Measurements from ENCODE around the gene PRM1.

PRM1 gene

DNA sequence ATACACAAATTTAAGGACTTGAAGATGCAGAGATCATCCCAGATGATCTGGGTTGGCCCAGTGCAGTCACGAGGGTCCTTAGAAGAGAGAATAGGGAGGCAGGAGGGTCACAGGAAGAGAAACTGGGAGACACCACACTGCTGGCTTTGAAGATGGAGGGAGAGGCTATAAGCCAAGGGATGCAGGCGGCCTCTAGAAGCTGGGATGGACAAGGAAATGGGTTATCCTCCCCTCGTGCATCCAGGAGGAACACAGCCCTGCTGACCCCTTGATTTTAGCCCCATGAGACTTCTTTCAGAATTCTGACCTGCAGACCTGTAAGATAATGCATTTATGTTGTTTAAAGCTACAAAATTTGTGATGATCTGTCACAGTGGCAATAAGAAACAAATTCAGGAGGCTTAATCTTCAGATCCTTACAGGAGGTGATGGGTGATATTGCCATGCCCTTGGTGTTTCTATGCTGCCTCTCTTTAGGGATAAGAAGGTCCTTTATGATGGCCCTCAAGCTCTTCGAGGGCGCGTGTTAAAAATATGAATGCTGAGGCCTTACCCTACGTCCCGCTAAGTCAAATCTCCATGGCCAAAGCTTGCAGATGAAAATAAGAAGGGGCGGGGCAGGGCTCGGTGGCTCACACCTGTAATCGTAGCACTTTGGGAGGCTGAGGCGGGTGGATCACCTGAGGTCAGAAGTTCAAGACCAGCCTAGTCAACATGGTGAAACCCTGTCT, 3.4 kb downstream of the PRM1 start:
- Histone ChIP-seq H3K4me1 (ENCODE audit: control insufficient read depth in 2 of 2, insufficient read depth in 1 of 2, low read depth in 1 of 2, low read length in 2 of 2) (peaks cover 6 to 10% of the 10 kb centered on the region in 2 donors), H3K4me3 (ENCODE audit: low read length in 2 of 2) (no peak overlapping the region), H2BK120ac (ENCODE audit: low read depth, low read length) (no peak overlapping the region), H3K18ac (ENCODE audit: low read length) (no peak overlapping the region), H3K4ac (ENCODE audit: low read length) (no peak overlapping the region), H3K9me3 (replicated peaks in 1 of 2; ENCODE audit: control insufficient read depth in 2 of 2, insufficient read depth in 1 of 2, low read depth in 1 of 2, low read length in 2 of 2) (no peaks in the 10 kb centered on the region), H2AK5ac (ENCODE audit: low read depth, low read length) (peak overlapping the region; percentile 11), H2BK12ac (ENCODE audit: low read length) (no peak overlapping the region), H2BK5ac (ENCODE audit: low read length) (no peak overlapping the region), H3K14ac (ENCODE audit: low read length) (no peak overlapping the region), H3K23ac (ENCODE audit: low read depth, low read length, poor library complexity) (no peak overlapping the region), H3K27ac (replicated peaks; ENCODE audit: low read length) (no peak overlapping the region), H3K36me3 (replicated peaks in 1 of 2; ENCODE audit: control insufficient read depth in 2 of 2, insufficient read depth in 2 of 2, low read length in 2 of 2) (no peaks in the 10 kb centered on the region), H3K27me3 (ENCODE audit: control insufficient read depth in 3 of 3, insufficient read depth in 3 of 3, low read depth in 1 of 3, low read length in 3 of 3) (no peaks in the 10 kb centered on the region), H4K91ac (ENCODE audit: low read depth, low read length, poor library complexity) (no peak overlapping the region), H3K4me2 (ENCODE audit: insufficient read depth, low read length, poor library complexity, severe bottlenecking) (no peak overlapping the region), H2AFZ (ENCODE audit: low read length) (no peak overlapping the region), H4K8ac (ENCODE audit: low read depth, low read length) (no peak overlapping the region), H2BK15ac (ENCODE audit: low read length) (no peak overlapping the region), H3K9ac (ENCODE audit: low read depth, low read length, poor library complexity) (no peak overlapping the region), H3K79me1 (ENCODE audit: low read depth, low read length) (no peaks in the 10 kb centered on the region)
- WGBS, 2 donors (ENCODE audit: extremely low coverage in 2 of 2, insufficient read length in 2 of 2, insufficient replicate concordance in 1 of 2): no CpG with 5 or more reads among the region's 12 CpGs
- no peak for DNase-seq (ENCODE audit: low spot score)

DNA sequence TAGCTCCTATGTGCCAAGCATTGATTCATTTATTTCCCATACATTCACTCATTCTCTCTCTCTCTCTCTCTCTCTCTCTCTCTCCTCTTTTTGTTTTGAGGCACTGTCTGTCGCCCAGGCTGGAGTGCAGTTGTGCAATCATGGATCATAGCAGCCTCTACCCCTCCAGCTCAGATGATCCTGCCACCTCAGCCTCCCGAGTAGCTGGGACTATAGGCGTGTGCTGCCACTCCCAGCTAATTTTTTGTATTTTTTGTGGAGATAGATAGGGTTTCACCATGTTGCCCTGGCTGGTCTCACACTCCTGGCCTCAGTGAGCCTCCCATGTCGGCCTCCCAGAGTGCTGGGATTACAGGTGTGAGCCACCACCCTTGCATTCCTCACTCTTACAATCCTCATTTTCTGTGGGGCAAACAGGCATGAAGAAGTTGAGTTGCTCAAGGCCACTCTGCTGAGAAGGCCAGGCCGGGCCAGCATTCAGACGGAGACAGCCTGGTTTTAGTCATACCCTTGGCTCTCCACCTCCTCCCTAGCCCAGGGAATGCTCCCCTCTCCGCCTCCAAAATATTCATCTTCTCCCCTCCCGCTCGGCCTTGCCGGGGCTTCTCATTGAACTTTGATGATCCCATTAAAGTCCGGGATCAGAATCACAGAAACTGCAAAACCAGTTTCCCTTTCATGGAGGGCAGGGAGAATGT, 4.1 kb downstream of the PRM1 start:
- Histone ChIP-seq H2BK120ac (ENCODE audit: low read depth, low read length) (no peak overlapping the region), H2BK5ac (ENCODE audit: low read length) (no peak overlapping the region), H3K79me1 (ENCODE audit: low read depth, low read length) (no peaks in the 10 kb centered on the region), H3K4me2 (ENCODE audit: insufficient read depth, low read length, poor library complexity, severe bottlenecking) (no peak overlapping the region), H3K27me3 (ENCODE audit: control insufficient read depth in 3 of 3, insufficient read depth in 3 of 3, low read depth in 1 of 3, low read length in 3 of 3) (no peaks in the 10 kb centered on the region), H3K4me3 (ENCODE audit: low read length in 2 of 2) (no peak overlapping the region), H2AK5ac (ENCODE audit: low read depth, low read length) (no peak overlapping the region), H3K9ac (ENCODE audit: low read depth, low read length, poor library complexity) (no peak overlapping the region), H3K36me3 (replicated peaks in 1 of 2; ENCODE audit: control insufficient read depth in 2 of 2, insufficient read depth in 2 of 2, low read length in 2 of 2) (no peaks in the 10 kb centered on the region), H4K8ac (ENCODE audit: low read depth, low read length) (no peak overlapping the region), H3K27ac (replicated peaks; ENCODE audit: low read length) (no peak overlapping the region), H3K9me3 (replicated peaks in 1 of 2; ENCODE audit: control insufficient read depth in 2 of 2, insufficient read depth in 1 of 2, low read depth in 1 of 2, low read length in 2 of 2) (no peaks in the 10 kb centered on the region), H4K91ac (ENCODE audit: low read depth, low read length, poor library complexity) (no peak overlapping the region), H3K18ac (ENCODE audit: low read length) (no peak overlapping the region), H2AFZ (ENCODE audit: low read length) (no peak overlapping the region), H3K4me1 (ENCODE audit: control insufficient read depth in 2 of 2, insufficient read depth in 1 of 2, low read depth in 1 of 2, low read length in 2 of 2) (peaks cover 6 to 10% of the 10 kb centered on the region in 2 donors), H3K23ac (ENCODE audit: low read depth, low read length, poor library complexity) (no peak overlapping the region), H3K4ac (ENCODE audit: low read length) (no peak overlapping the region), H2BK12ac (ENCODE audit: low read length) (no peak overlapping the region), H3K14ac (ENCODE audit: low read length) (no peak overlapping the region), H2BK15ac (ENCODE audit: low read length) (no peak overlapping the region)
- WGBS, 2 donors (ENCODE audit: extremely low coverage in 2 of 2, insufficient read length in 2 of 2, insufficient replicate concordance in 1 of 2): no CpG with 5 or more reads among the region's 11 CpGs
- DNase-seq (ENCODE audit: low spot score): no peak

DNA sequence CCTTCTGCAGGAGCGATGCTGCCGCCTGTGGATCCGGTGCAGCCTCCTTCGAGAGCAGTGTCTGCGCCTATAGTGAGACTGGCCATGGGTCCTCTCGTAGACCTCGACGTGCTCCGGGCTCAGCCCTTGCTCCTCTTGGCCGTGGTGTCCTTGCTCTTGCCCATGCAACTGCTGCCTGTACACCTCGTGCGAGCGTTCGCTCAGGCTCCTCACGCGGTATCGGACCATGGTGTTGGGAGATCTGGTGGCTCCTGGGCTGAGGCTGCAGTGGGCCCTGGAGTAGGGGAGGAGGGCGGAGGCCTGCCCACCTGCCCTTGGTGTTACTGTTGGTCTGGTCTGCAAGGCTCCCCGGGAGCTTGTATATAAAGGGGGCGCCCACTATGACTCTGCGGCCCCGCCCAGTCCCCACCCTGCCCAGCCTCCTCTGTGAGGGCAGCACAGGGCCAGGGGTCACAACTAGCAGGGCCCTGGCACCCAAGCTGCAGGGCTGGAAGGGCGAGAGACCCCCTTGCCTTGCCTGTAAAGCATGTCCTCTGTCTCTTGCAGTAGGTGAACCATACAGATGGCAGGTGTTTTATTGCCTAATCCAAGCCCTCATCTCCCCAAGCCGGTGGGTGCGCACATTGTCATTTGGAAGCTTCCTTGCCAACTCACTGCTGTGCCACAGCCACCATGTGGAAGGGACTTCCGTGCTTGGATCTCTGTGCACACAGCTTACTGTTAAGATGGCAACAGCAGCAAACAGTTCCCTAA, 4.8 kb downstream of the PRM1 start, which contains the start of gene PRM2:
PRM2 (minus strand) TSS at position 338 of the 753 bp plus-strand sequence; CDS start at position 228, 110 bp downstream.
- no peak within 1 kb of the TSS for H4K8ac ChIP-seq (ENCODE audit: low read depth, low read length)
- H2AFZ ChIP-seq (ENCODE audit: low read length): no peak within 1 kb of the TSS
- H3K14ac ChIP-seq (ENCODE audit: low read length): peak within 1 kb of the TSS; percentile 65
- H3K9me3 ChIP-seq (replicated peaks in 1 of 2; ENCODE audit: control insufficient read depth in 2 of 2, insufficient read depth in 1 of 2, low read depth in 1 of 2, low read length in 2 of 2): no peaks in the 10 kb centered on the region
- WGBS, 2 donors (ENCODE audit: extremely low coverage in 2 of 2, insufficient read length in 2 of 2, insufficient replicate concordance in 1 of 2): no CpG with 5 or more reads among the region's 26 CpGs
- no peak within 1 kb of the TSS for H3K4me3 ChIP-seq (ENCODE audit: low read length in 2 of 2)
- peak within 1 kb of the TSS; percentile 7 for H2BK12ac ChIP-seq (ENCODE audit: low read length)
- H3K79me1 ChIP-seq (ENCODE audit: low read depth, low read length): no peaks in the 10 kb centered on the region
- no peak within 1 kb of the TSS for H3K4me2 ChIP-seq (ENCODE audit: insufficient read depth, low read length, poor library complexity, severe bottlenecking)
- no peaks in the 10 kb centered on the region for H3K36me3 ChIP-seq (replicated peaks in 1 of 2; ENCODE audit: control insufficient read depth in 2 of 2, insufficient read depth in 2 of 2, low read length in 2 of 2)
- H3K4ac ChIP-seq (ENCODE audit: low read length): no peak within 1 kb of the TSS
- no peak within 1 kb of the TSS for H2BK120ac ChIP-seq (ENCODE audit: low read depth, low read length)
- H3K27me3 ChIP-seq (ENCODE audit: control insufficient read depth in 3 of 3, insufficient read depth in 3 of 3, low read depth in 1 of 3, low read length in 3 of 3): no peaks in the 10 kb centered on the region
- no peak within 1 kb of the TSS for H2BK5ac ChIP-seq (ENCODE audit: low read length)
- no peak within 1 kb of the TSS for H3K27ac ChIP-seq (replicated peaks; ENCODE audit: low read length)
- H3K9ac ChIP-seq (ENCODE audit: low read depth, low read length, poor library complexity): peak within 1 kb of the TSS; percentile 33
- peaks cover 6 to 10% of the 10 kb centered on the region in 2 donors for H3K4me1 ChIP-seq (ENCODE audit: control insufficient read depth in 2 of 2, insufficient read depth in 1 of 2, low read depth in 1 of 2, low read length in 2 of 2)
- H3K23ac ChIP-seq (ENCODE audit: low read depth, low read length, poor library complexity): no peak within 1 kb of the TSS
- no peak for DNase-seq (ENCODE audit: low spot score)
- no peak within 1 kb of the TSS for H2BK15ac ChIP-seq (ENCODE audit: low read length)
- peak within 1 kb of the TSS; percentile 37 for H2AK5ac ChIP-seq (ENCODE audit: low read depth, low read length)
- H4K91ac ChIP-seq (ENCODE audit: low read depth, low read length, poor library complexity): no peak within 1 kb of the TSS
- peak within 1 kb of the TSS; percentile 55 for H3K18ac ChIP-seq (ENCODE audit: low read length)

DNA sequence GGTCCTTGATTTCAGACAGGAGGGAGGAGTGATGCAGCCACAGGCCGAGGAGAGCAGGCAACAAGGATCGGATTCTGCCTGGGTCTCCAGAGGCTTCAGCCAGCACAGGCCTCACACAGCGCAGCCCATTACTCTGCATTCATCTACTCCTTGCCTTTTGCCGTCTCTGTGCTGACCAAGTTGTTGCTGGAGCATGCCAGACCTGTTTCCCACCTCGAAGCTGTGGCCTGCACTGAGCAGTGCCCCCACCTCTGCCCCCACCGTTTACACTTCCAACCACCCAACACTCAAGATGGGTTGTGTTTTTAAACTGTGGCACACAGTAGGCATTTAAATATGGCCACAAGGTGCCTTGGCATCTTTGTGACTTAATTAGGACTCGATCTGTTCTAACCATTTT, 6.2 kb downstream of the PRM1 start:
- no peak overlapping the region for H3K4ac ChIP-seq (ENCODE audit: low read length)
- peaks cover 6 to 10% of the 10 kb centered on the region in 2 donors for H3K4me1 ChIP-seq (ENCODE audit: control insufficient read depth in 2 of 2, insufficient read depth in 1 of 2, low read depth in 1 of 2, low read length in 2 of 2)
- no peaks in the 10 kb centered on the region for H3K9me3 ChIP-seq (replicated peaks in 1 of 2; ENCODE audit: control insufficient read depth in 2 of 2, insufficient read depth in 1 of 2, low read depth in 1 of 2, low read length in 2 of 2)
- H2AFZ ChIP-seq (ENCODE audit: low read length): no peak overlapping the region
- no peak overlapping the region for H3K4me3 ChIP-seq (ENCODE audit: low read length in 2 of 2)
- H3K79me1 ChIP-seq (ENCODE audit: low read depth, low read length): no peaks in the 10 kb centered on the region
- peak overlapping the region; percentile 21 for H2BK5ac ChIP-seq (ENCODE audit: low read length)
- DNase-seq (ENCODE audit: low spot score): no peak
- H2BK120ac ChIP-seq (ENCODE audit: low read depth, low read length): no peak overlapping the region
- no CpG with 5 or more reads among the region's 7 CpGs for WGBS, 2 donors (ENCODE audit: extremely low coverage in 2 of 2, insufficient read length in 2 of 2, insufficient replicate concordance in 1 of 2)
- H4K91ac ChIP-seq (ENCODE audit: low read depth, low read length, poor library complexity): no peak overlapping the region
- H3K36me3 ChIP-seq (replicated peaks in 1 of 2; ENCODE audit: control insufficient read depth in 2 of 2, insufficient read depth in 2 of 2, low read length in 2 of 2): no peaks in the 10 kb centered on the region
- no peak overlapping the region for H2BK15ac ChIP-seq (ENCODE audit: low read length)
- H3K4me2 ChIP-seq (ENCODE audit: insufficient read depth, low read length, poor library complexity, severe bottlenecking): no peak overlapping the region
- H3K18ac ChIP-seq (ENCODE audit: low read length): peak overlapping the region; percentile 36
- H2BK12ac ChIP-seq (ENCODE audit: low read length): no peak overlapping the region
- no peak overlapping the region for H4K8ac ChIP-seq (ENCODE audit: low read depth, low read length)
- H3K27ac ChIP-seq (replicated peaks; ENCODE audit: low read length): no peak overlapping the region
- H3K27me3 ChIP-seq (ENCODE audit: control insufficient read depth in 3 of 3, insufficient read depth in 3 of 3, low read depth in 1 of 3, low read length in 3 of 3): no peaks in the 10 kb centered on the region
- H3K14ac ChIP-seq (ENCODE audit: low read length): no peak overlapping the region
- no peak overlapping the region for H3K9ac ChIP-seq (ENCODE audit: low read depth, low read length, poor library complexity)
- H3K23ac ChIP-seq (ENCODE audit: low read depth, low read length, poor library complexity): no peak overlapping the region
- H2AK5ac ChIP-seq (ENCODE audit: low read depth, low read length): no peak overlapping the region

Data from neuronal stem cell (in vitro differentiated cells).